K562 (cell line): ENCODE results near the gene PPFIA1.

ENCODE experiments used
- EP300 ChIP-seq: IDR thresholded peaks from 2 replicates; pipeline ENCODE4 v1.6.1; 2012; ENCODE audit warnings: low read length, improper control_type of control experiment
- FOXK2 ChIP-seq, 2 experiments: fragments of 450-650 bp; IDR thresholded peaks in 1 of 2; conservative IDR thresholded peaks in 1 of 2; 2 replicates each; pipeline ENCODE4 v1.6.1; 2016; ENCODE audit warnings: low read depth in 2 of 2, mild to moderate bottlenecking in 1 of 2
- POLR2A ChIP-seq: fragments of 450-650 bp; conservative IDR thresholded peaks from 2 replicates; pipeline ENCODE4 v1.6.1; 2016
- ZNF212 ChIP-seq: fragments of 450-650 bp; formaldehyde crosslinking; IDR thresholded peaks from 2 replicates; pipeline ENCODE4 v1.4.0; 2020; ENCODE audit warnings: mild to moderate bottlenecking
- TF ChIP-seq, protein P1 (sequence below), 3 experiments: IDR thresholded peaks in 2 of 3; conservative IDR thresholded peaks in 1 of 3; 2 replicates each; pipeline ENCODE4 v1.5.1; 2011 to 2012; ENCODE audit warnings: low read length in 3 of 3, mild to moderate bottlenecking in 3 of 3, control low read depth in 2 of 3, improper control_type of control experiment in 1 of 3, inconsistent platforms in 1 of 3, low read depth in 1 of 3, mixed read lengths in 1 of 3, moderate library complexity in 1 of 3; ENCODE audit not compliant: insufficient read depth in 2 of 3
- TF ChIP-seq, protein P2 (sequence below): sonication (generic); formaldehyde crosslinking; IDR thresholded peaks from 2 replicates; pipeline ENCODE4 v1.8.0; 2022; ENCODE audit warnings: mild to moderate bottlenecking, low read depth, missing genetic modification reagents
- TF ChIP-seq, protein P3 (sequence below): fragments of 450-650 bp; IDR thresholded peaks from 2 replicates; pipeline ENCODE4 v1.6.1; 2016; ENCODE audit warnings: mild to moderate bottlenecking
- TF ChIP-seq, protein P4 (sequence below): sonication (generic); formaldehyde crosslinking; IDR thresholded peaks from 2 replicates; pipeline ENCODE4 v1.9.0; 2022; ENCODE audit warnings: mild to moderate bottlenecking, missing genetic modification reagents

DNA sequence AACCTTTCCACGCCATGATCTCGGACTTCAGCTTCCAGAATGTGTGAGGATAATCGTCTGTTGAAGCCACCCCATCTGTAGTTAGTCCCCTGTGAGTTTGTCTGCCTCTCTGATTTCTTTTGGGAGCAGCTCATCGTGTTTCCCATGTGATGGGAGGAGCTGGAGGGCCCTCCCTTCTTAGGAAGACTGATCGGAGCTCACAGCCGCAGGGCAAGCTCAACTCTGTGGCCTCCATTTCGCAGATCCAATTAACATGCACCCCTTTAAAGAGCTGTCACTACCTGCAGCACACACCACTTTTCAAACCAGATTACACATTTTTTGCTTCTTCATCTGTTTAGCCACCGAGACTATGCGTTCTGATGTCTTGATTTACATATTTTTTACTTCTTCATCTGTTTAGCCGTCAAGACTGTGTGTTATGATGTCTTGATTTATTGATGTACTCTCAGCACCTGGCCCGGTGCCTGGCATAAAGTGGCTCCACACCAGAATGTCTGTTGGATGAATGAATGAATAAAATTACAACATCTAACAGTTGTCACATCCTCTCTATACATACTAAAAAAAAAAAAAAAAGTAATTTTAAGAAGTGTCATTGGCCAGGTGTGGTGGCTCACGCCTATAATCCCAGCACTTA lies 14.9 kb upstream of the PPFIA1 start:
- TF ChIP-seq, protein P1, sequence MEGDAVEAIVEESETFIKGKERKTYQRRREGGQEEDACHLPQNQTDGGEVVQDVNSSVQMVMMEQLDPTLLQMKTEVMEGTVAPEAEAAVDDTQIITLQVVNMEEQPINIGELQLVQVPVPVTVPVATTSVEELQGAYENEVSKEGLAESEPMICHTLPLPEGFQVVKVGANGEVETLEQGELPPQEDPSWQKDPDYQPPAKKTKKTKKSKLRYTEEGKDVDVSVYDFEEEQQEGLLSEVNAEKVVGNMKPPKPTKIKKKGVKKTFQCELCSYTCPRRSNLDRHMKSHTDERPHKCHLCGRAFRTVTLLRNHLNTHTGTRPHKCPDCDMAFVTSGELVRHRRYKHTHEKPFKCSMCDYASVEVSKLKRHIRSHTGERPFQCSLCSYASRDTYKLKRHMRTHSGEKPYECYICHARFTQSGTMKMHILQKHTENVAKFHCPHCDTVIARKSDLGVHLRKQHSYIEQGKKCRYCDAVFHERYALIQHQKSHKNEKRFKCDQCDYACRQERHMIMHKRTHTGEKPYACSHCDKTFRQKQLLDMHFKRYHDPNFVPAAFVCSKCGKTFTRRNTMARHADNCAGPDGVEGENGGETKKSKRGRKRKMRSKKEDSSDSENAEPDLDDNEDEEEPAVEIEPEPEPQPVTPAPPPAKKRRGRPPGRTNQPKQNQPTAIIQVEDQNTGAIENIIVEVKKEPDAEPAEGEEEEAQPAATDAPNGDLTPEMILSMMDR (IDR thresholded peaks at IDR 0.05 in 2 of 3, conservative IDR thresholded peaks at IDR 0.05 in 1 of 3; ENCODE audit: insufficient read depth in 2 of 3, low read depth in 1 of 3, low read length in 3 of 3) = no peak
- TF ChIP-seq POLR2A (no peak), EP300 (no peak), FOXK2 (conservative IDR thresholded peaks at IDR 0.05 in 1 of 2, IDR thresholded peaks at IDR 0.05 in 1 of 2; ENCODE audit: low read depth in 2 of 2) (no peak), ZNF212 (no peak)
- TF ChIP-seq, protein P2, sequence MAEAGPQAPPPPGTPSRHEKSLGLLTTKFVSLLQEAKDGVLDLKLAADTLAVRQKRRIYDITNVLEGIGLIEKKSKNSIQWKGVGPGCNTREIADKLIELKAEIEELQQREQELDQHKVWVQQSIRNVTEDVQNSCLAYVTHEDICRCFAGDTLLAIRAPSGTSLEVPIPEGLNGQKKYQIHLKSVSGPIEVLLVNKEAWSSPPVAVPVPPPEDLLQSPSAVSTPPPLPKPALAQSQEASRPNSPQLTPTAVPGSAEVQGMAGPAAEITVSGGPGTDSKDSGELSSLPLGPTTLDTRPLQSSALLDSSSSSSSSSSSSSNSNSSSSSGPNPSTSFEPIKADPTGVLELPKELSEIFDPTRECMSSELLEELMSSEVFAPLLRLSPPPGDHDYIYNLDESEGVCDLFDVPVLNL = no peak
- TF ChIP-seq, protein P3, sequence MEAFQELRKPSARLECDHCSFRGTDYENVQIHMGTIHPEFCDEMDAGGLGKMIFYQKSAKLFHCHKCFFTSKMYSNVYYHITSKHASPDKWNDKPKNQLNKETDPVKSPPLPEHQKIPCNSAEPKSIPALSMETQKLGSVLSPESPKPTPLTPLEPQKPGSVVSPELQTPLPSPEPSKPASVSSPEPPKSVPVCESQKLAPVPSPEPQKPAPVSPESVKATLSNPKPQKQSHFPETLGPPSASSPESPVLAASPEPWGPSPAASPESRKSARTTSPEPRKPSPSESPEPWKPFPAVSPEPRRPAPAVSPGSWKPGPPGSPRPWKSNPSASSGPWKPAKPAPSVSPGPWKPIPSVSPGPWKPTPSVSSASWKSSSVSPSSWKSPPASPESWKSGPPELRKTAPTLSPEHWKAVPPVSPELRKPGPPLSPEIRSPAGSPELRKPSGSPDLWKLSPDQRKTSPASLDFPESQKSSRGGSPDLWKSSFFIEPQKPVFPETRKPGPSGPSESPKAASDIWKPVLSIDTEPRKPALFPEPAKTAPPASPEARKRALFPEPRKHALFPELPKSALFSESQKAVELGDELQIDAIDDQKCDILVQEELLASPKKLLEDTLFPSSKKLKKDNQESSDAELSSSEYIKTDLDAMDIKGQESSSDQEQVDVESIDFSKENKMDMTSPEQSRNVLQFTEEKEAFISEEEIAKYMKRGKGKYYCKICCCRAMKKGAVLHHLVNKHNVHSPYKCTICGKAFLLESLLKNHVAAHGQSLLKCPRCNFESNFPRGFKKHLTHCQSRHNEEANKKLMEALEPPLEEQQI = no peak
- TF ChIP-seq, protein P4, sequence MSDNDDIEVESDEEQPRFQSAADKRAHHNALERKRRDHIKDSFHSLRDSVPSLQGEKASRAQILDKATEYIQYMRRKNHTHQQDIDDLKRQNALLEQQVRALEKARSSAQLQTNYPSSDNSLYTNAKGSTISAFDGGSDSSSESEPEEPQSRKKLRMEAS (CRISPR knock-in tag) = no peak
